ENCODE results near the gene ZNF516.

DNA sequence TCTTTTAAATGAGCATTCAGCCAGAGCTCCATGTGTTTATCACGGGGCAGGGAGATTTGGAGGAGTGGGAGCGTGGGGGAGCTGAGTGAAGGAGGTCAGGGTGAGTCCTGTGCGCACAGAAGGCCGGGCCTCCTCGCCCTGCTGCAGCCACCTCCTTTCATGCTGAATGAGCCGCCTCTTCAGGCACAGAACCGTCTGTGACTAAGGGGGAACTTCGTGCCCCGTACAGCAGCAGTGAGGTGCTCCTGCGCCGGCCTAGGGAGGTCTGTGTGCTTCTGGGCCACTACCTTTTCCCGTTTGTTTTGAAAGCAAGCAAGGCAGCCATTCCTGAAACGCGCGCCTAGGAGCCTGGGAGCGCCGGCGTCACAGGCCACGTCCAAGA lies 27.1 kb upstream of the ZNF516 start:
- TF ChIP-seq, protein P1, sequence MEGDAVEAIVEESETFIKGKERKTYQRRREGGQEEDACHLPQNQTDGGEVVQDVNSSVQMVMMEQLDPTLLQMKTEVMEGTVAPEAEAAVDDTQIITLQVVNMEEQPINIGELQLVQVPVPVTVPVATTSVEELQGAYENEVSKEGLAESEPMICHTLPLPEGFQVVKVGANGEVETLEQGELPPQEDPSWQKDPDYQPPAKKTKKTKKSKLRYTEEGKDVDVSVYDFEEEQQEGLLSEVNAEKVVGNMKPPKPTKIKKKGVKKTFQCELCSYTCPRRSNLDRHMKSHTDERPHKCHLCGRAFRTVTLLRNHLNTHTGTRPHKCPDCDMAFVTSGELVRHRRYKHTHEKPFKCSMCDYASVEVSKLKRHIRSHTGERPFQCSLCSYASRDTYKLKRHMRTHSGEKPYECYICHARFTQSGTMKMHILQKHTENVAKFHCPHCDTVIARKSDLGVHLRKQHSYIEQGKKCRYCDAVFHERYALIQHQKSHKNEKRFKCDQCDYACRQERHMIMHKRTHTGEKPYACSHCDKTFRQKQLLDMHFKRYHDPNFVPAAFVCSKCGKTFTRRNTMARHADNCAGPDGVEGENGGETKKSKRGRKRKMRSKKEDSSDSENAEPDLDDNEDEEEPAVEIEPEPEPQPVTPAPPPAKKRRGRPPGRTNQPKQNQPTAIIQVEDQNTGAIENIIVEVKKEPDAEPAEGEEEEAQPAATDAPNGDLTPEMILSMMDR (tag by site-specific recombination; IDR thresholded peaks at IDR 0.05): no peak
- TF ChIP-seq HOXC10 (CRISPR knock-in tag; IDR thresholded peaks at IDR 0.05): no peak

All from HEK293 (cell line).